Activated gamma-delta T cell treated with anti-CD3 and anti-CD28 coated beads, Interleukin-2, amount 50 U/mL, for 16 hours (primary cell): Measurements from ENCODE around the gene MEF2C.

ENCODE experiments used
- DNase-seq: peaks from one replicate; pipeline ENCODE4 v3.0.0-alpha.2; 2020; ENCODE audit warnings: low read depth

The MEF2C gene

GRCh38 chr5:88713818-88714217 lies 169.2 kb downstream of the MEF2C start:
- DNase-seq = no peak

- DNase-seq = no peak
Observed at GRCh38 chr5:88708682-88709398, 174.1 kb downstream of the MEF2C start.

GRCh38 chr5:88708021-88708420 lies 175.0 kb downstream of the MEF2C start:
- DNase-seq = no peak

GRCh38 chr5:88707216-88707965 lies 175.6 kb downstream of the MEF2C start:
- DNase-seq = no peak

DNA sequence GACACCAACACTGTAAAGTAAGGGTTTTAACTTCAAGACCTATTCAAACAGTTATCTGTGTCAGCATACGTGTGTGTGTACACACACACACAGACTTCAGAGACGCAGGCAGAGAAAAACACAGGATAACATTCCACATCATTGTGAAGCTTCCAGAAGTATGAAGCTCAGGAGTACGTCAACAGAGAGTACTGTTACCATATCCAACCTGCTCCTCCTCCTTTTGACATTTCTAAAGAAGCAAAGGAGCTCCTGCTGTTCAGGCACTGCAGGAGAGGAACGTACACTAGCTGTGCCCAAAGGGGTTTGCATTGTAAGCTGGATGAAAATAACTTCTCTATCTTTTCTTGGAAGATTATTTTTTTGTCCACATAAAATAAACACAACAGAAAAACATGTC lies 180.7 kb downstream of the MEF2C start:
- DNase-seq = no peak

DNA sequence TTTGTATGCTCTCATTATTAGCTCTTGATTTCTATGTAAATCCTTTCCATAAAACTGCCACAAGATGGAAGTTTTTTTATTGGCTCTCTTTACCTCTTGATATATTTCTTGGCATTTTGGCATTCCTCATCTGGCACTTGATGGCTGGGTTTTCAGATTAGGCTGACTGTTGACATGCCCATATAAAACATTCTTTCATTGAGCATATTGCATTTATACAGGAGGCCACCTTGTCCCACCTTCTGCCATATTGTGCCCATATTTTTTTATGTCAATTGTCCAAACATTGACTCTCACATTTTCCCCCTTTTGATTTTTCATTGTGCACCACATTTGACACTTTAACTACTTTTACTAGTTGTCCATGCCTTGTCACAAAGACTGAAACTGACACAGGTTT lies 182.9 kb downstream of the MEF2C start:
- no peak for DNase-seq

GRCh38 chr5:88698290-88698689 lies 184.7 kb downstream of the MEF2C start:
- DNase-seq = no peak

DNA sequence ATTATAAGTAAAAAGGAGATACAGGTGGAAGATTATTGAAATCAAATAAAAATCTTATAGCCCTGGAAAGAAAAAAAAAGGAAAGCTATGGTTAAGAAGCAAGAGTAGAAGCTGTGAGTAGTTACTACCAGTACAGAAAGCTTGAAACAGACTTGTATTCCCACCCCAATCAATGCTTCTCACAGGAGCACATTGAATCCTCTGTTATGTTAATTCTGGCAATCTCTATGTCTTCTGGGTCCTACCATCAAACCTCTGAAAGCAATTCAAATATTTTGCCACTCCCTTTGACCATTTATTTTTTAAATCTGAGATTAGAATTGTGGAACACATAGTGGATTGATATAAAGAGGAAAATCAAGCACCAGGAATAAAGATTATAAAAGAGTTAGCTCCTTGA lies 186.5 kb downstream of the MEF2C start:
- DNase-seq = no peak

GRCh38 chr5:88695931-88696330 lies 187.1 kb downstream of the MEF2C start:
- no peak for DNase-seq

DNA sequence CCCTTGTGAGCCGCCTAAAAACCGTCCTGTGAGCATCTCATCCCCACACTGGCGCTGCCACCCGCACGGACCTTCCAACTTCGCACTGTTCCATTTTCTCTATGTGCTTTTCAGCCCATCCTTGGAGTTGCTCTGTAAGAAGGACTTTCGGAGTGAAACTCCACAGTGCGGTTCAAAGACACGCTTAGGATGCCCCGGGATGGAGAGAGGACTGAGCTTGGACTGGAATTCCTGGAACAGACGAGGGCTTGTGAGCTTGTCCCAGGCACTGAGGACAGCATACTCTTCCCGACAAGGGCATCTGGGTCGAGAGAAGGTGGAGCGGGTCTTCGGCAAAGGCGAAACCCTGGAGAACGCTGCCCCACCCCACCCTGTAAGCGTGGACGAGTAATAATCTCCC lies 187.8 kb downstream of the MEF2C start:
- no peak for DNase-seq

GRCh38 chr5:88694023-88694679 lies 188.8 kb downstream of the MEF2C start:
- no peak for DNase-seq

GRCh38 chr5:88693071-88693932 lies 189.7 kb downstream of the MEF2C start:
- DNase-seq = no peak

DNA sequence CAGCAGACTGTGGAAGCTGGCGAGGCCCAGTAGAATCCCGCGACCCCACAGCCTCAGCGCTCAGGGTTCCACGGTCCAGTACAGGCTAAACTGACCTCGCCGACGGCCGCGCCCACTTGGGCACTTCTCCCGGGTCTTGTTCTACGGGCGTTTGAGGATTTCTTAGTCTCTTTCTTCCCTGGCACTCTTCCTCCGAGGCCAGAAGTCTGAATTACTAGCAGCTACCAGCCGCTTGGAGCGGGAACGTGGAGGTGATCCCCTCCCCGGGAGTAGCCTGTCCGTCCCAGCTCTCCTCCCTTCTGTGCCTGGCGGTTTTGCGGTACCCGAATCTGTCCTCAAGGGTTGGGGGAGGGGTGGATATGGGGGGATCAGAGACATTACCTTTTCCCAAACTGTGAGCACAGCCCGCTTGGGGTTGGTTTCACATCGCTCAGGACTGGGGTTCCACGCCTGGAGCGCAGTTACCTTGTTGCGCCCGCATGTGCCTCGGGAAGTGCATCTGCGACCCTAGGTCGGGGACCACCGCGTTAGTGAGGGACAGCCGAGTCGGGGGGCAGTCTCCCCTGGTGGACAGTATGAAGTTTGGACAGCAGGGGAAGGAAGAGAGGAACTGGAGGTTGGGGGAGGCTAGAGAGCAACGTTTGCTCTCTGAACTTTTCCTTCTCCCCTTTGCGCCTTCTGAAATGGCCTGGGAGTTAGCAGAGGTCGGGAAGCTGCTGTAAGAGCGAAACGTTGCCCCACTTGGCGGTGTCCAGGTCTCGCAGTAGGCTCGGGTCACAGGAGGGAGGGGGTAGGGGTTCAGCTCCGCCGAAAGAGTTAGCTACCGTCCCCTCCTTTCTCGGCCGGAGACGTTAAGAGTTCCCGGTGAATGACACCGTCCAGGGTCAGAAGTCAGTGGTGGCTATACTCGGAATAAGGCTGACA lies 190.8 kb downstream of the MEF2C start:
- no peak for DNase-seq

DNA sequence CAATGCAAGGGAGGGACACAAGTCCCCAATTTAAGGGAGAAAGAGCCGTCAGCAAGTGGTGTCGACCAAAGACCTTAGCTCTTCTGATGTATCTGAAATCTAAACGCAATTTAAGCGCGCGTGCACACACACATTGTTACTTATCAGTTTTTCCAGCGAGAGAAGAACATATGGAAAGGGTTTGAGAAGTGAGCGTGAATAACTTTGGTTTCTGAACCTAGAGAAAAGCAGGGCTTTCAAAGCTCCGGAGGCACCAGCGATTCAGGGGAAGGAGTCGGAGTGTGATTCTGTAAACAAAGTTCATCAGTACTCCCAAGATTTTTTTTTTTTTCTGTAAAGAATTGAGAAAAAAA lies 191.8 kb downstream of the MEF2C start:
- no peak for DNase-seq

GRCh38 chr5:88690409-88691229 lies 192.4 kb downstream of the MEF2C start:
- DNase-seq = peak; percentile 38

DNA sequence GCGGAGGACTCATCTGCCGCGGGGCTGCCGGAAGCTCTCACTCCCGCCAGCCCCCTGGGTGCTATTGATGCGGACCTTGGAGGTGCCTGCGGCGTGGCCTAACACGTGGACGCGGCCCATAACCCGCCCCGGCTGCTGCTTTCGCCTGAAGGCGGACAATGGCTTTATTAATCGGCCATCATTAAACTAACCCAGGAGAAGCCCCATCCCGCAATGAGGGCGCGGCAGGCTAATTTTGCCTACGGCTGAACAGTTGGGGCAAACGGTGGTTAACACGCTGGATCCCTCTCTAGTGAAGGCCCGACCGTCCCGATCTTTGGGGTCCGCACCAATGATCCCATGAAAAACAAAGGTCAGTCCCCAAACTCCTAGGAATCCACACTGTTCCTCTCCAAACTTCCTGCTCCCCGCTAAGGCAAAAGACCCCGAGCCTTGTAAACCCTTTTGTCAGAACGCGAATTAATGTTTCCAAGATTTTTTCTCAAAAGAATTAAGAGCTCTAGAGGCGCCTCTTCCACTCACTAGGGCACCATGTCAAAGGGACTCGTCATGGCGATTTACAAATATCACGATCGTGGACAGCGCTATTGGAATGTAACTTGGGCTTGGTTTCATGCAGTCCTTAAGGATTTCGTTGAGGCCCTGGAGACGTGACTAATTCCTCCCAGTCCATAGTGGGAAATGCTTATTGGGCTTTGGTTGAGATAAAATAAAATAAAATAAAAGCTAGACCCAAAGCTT lies 193.1 kb downstream of the MEF2C start:
- DNase-seq = no peak

- DNase-seq = no peak
Observed at GRCh38 chr5:88688984-88689667, 193.9 kb downstream of the MEF2C start.

DNA sequence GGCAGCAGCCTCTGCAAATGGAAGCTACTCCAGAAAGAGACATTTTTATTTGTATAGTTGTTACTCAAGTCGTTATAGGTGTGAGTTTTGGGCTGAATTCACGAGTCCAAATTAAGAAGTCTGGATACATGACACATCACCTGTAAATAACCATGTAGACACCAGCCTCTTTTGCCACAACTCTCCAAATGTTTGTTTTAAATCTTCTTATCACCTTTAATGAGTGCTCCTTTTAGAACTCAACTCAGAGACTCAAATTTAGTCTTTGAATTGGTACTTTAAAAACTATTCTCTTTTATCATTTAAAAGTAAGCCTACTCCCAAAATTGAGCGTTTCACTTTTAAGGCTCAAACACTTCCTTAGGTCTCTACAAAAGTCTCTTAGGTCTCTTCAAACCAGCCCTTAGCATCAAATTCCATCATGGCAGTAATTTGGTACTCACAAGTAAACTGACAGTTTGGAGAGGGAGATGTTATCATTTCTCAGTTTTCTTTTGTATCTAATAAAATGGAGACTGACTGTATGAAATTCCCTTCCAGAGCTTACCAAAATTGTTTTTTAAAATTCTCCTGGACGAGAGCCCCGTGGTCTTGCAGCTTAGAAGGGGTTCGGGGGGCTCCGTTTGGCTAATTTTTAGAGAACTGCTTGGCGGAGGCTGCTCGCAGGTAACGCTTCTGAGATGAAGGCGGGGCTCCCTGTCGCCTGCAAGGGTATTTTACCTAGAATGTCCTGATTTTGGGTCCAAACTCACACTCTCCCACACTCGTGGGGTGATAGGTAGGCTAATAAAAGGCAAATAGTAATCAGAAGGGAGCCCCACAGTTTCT lies 194.6 kb downstream of the MEF2C start:
- no peak for DNase-seq
